ENCODE data around the gene ZNF641. TPM values are rescaled to one million over a fixed set of nuclear protein-coding genes. Genes with fewer than 3 reads are reported as not detected.

The ZNF641 gene
- total RNA-seq, 2 experiments from 2014 or later = 10.6 to 11.8 TPM

GRCh38 chr12:48302161-48302911 lies 48.4 kb downstream of the ZNF641 start:
- Histone ChIP-seq H3K4me2 (ENCODE audit: low read length) (no peak overlapping the region), H3K9me3 (ENCODE audit: low read length) (no peaks in the 10 kb centered on the region), H3K9me2 (ENCODE audit: insufficient read depth, low read length) (no peaks in the 10 kb centered on the region), H4K20me1 (ENCODE audit: insufficient read depth, low read length) (no peaks in the 10 kb centered on the region), H3K27ac (ENCODE audit: low read depth, low read length, poor library complexity, severe bottlenecking) (no peak overlapping the region), H2AFZ (ENCODE audit: low read length) (no peak overlapping the region), H3K4me1 (ENCODE audit: insufficient read depth, low read length, poor library complexity, severe bottlenecking) (no peaks in the 10 kb centered on the region), H3K4me3 (ENCODE audit: low read depth, low read length, poor library complexity, severe bottlenecking) (no peak overlapping the region), H3K36me3 (ENCODE audit: insufficient read depth, low read length) (no peaks in the 10 kb centered on the region), H3K79me2 (ENCODE audit: insufficient read depth, low read depth, low read length) (no peaks in the 10 kb centered on the region)
- BruUV-seq (replicated peaks) = no TSS peak
- POLR2A ChIA-PET = no interaction called here
- CTCF ChIA-PET (ENCODE audit: unreplicated experiment) = no interaction called here
- TF ChIP-seq EZH2phosphoT487 (IDR thresholded peaks at IDR 0.05; ENCODE audit: borderline replicate concordance, low read depth, low read length) (no peak), CTCF (conservative IDR thresholded peaks at IDR 0.05; ENCODE audit: low read length) (no peak)
- DNase-seq (ENCODE audit: low spot score) = no peak
- intact Hi-C loops (cut with micrococcal nuclease; ENCODE audit: unreplicated experiment) = no loop called here

GRCh38 chr12:48300774-48301173 lies 49.9 kb downstream of the ZNF641 start:
- Histone ChIP-seq H2AFZ (ENCODE audit: low read length) (no peak overlapping the region), H3K27ac (ENCODE audit: low read depth, low read length, poor library complexity, severe bottlenecking) (no peak overlapping the region), H3K4me1 (ENCODE audit: insufficient read depth, low read length, poor library complexity, severe bottlenecking) (no peaks in the 10 kb centered on the region), H3K4me2 (ENCODE audit: low read length) (no peak overlapping the region), H3K79me2 (ENCODE audit: insufficient read depth, low read depth, low read length) (no peaks in the 10 kb centered on the region), H4K20me1 (ENCODE audit: insufficient read depth, low read length) (no peaks in the 10 kb centered on the region), H3K36me3 (ENCODE audit: insufficient read depth, low read length) (no peaks in the 10 kb centered on the region), H3K9me2 (ENCODE audit: insufficient read depth, low read length) (no peaks in the 10 kb centered on the region), H3K4me3 (ENCODE audit: low read depth, low read length, poor library complexity, severe bottlenecking) (no peak overlapping the region), H3K9me3 (ENCODE audit: low read length) (no peaks in the 10 kb centered on the region)
- no TSS peak for BruUV-seq (replicated peaks)
- TF ChIP-seq EZH2phosphoT487 (IDR thresholded peaks at IDR 0.05; ENCODE audit: borderline replicate concordance, low read depth, low read length) (no peak), CTCF (conservative IDR thresholded peaks at IDR 0.05; ENCODE audit: low read length) (no peak)
- intact Hi-C loops (cut with micrococcal nuclease; ENCODE audit: unreplicated experiment) = no loop called here
- no peak for DNase-seq (ENCODE audit: low spot score)
- POLR2A ChIA-PET = no interaction called here
- CTCF ChIA-PET (ENCODE audit: unreplicated experiment) = no interaction called here

GRCh38 chr12:48296586-48297282 lies 54.0 kb downstream of the ZNF641 start:
- ChIA-PET POLR2A (no interaction called here), CTCF (ENCODE audit: unreplicated experiment) (no interaction called here)
- no peak overlapping the region for H3K27ac ChIP-seq (ENCODE audit: low read depth, low read length, poor library complexity, severe bottlenecking)
- no peak for TF ChIP-seq EZH2phosphoT487 (IDR thresholded peaks at IDR 0.05; ENCODE audit: borderline replicate concordance, low read depth, low read length)
- no peak for TF ChIP-seq CTCF (conservative IDR thresholded peaks at IDR 0.05; ENCODE audit: low read length)
- no peak overlapping the region for H3K4me2 ChIP-seq (ENCODE audit: low read length)
- H3K9me2 ChIP-seq (ENCODE audit: insufficient read depth, low read length) = no peaks in the 10 kb centered on the region; the same call in 1 of the 2 replicates
- intact Hi-C loops (cut with micrococcal nuclease; ENCODE audit: unreplicated experiment) = no loop called here
- no peaks in the 10 kb centered on the region for H3K36me3 ChIP-seq (ENCODE audit: insufficient read depth, low read length)
- no peak overlapping the region for H3K4me3 ChIP-seq (ENCODE audit: low read depth, low read length, poor library complexity, severe bottlenecking)
- no peak overlapping the region for H2AFZ ChIP-seq (ENCODE audit: low read length)
- H3K9me3 ChIP-seq (ENCODE audit: low read length) = no peaks in the 10 kb centered on the region
- no peaks in the 10 kb centered on the region for H3K4me1 ChIP-seq (ENCODE audit: insufficient read depth, low read length, poor library complexity, severe bottlenecking)
- BruUV-seq (replicated peaks) = no TSS peak
- H4K20me1 ChIP-seq (ENCODE audit: insufficient read depth, low read length) = no peaks in the 10 kb centered on the region
- no peak for DNase-seq (ENCODE audit: low spot score)
- no peaks in the 10 kb centered on the region for H3K79me2 ChIP-seq (ENCODE audit: insufficient read depth, low read depth, low read length)
